Mammary epithelial cell (primary cell): ENCODE measurements around the gene PGF.

Experiments
- CTCF ChIP-seq, 2 donors: IDR thresholded peaks in 1 of 2; conservative IDR thresholded peaks in 1 of 2; 2 replicates each; pipeline ENCODE4 v1.5.1; 2011 to 2012; ENCODE audit warnings: inconsistent platforms in 2 of 2, low read length in 2 of 2, mild to moderate bottlenecking in 2 of 2, control low read depth in 1 of 2, low read depth in 1 of 2; ENCODE audit not compliant: insufficient read depth in 1 of 2; ENCODE audit errors: extremely low read depth in 1 of 2
- EZH2 ChIP-seq: IDR thresholded peaks from 2 replicates; pipeline ENCODE4 v1.6.1; 2012; ENCODE audit warnings: low read length, inconsistent platforms, borderline replicate concordance

- TF ChIP-seq CTCF (conservative IDR thresholded peaks at IDR 0.05 in 1 of 2, IDR thresholded peaks at IDR 0.05 in 1 of 2; ENCODE audit: extremely low read depth in 1 of 2, insufficient read depth in 1 of 2, low read depth in 1 of 2, low read length in 2 of 2) (no peak), EZH2 (no peak)
These were observed 7.8 kb downstream of the PGF start for GRCh38 chr14:74947353-74948227.
